ENCODE results near the gene S100A8. TPM values are rescaled to one million over a fixed set of nuclear protein-coding genes. Genes with fewer than 3 reads are reported as not detected.

The S100A8 gene
- 100 to 1,000 TPM in 1 of 2 donors, 1 to 10 TPM in 1; 8.3 to 286 TPM for total RNA-seq
- 1 to 10 TPM; 1.3 to 3.8 TPM for polyA plus RNA-seq (ENCODE audit: insufficient read length in 2 of 2)
- long read RNA-seq, donor 1, partial matches to known transcripts, result 0 of 2 reads
- long read RNA-seq, donor 1, other reads (novel, unspliced or antisense), result 0 of 2 reads
- long read RNA-seq, donor 2, partial matches to known transcripts, result 0 of 2 reads
- long read RNA-seq, donor 2, other reads (novel, unspliced or antisense), result 0 of 2 reads
- long read RNA-seq, donor 3, result 0 reads
- long read RNA-seq, donor 4, transcript S100A8-203 (2 exons, 717 nt), result minor isoform, 14 of 45 reads
- long read RNA-seq, donor 4, transcript S100A8-202 (3 exons, 523 nt), result major isoform, 31 of 45 reads
- long read RNA-seq, donor 4, partial matches to known transcripts, result 0 of 45 reads
- long read RNA-seq, donor 4, other reads (novel, unspliced or antisense), result 0 of 45 reads

DNA sequence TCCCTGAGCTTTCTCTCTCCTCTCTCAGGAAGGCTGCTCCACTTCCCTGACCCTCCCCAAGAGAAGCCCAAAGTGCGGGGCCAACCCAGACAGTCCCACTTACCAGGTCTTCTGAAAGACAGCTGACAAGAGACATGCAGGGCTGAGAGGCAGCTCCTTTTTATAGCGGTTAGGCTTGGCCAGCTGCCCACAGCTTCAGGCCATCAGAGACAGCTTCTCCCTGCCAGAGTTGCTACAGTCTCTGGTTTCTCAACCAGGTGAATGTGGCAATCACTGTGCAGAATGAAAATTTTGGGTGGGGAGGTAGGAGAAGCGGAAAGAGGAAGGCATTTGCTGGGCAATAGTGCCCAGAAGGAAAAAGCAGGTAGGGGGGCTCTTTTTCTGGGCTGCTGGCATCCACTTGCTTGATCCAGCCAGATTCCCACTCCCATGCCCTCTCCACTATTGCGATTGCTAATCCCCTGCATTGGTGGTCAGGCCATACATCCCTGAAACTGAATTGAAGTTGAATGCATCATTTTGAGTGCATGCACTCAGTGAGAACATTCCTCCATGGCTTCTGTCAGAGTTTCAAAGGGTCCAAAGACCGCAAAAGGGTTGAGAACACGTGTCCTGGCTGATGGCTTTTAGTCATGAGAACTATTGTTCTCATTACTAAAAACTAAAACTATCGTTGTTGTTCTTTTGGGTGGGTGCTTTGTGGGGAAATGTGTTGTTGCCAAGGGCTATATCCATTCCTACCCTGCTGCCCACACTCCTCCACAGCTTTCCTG is at the start of gene S100A8:
S100A8 (minus strand) TSS at position 136 of the 773 bp plus-strand sequence. CDS start 538 bp downstream, outside the sequence.
- WGBS (ENCODE audit: insufficient coverage), result 78% methylated on average over 3 of the region's 7 CpGs
- H3K4me3 ChIP-seq (ENCODE audit: low read depth, low read length), result no peak within 1 kb of the TSS
- H3K27me3 ChIP-seq (ENCODE audit: control insufficient read depth, insufficient read depth, low read length), result peaks cover 2% of the 10 kb centered on the region
- H3K27ac ChIP-seq (ENCODE audit: low read depth, low read length), result no peak within 1 kb of the TSS
- DNase-seq (ENCODE audit: low read depth in 4 of 6, low spot score in 6 of 6), result peak in 1 of 6 donors; percentile 2
- H3K36me3 ChIP-seq (ENCODE audit: control insufficient read depth, insufficient read depth, low read length), result no peaks in the 10 kb centered on the region
- H3K4me1 ChIP-seq (ENCODE audit: control insufficient read depth, insufficient read depth, low read length), result no peaks in the 10 kb centered on the region
- no peaks in the 10 kb centered on the region for H3K9me3 ChIP-seq (ENCODE audit: control insufficient read depth, insufficient read depth, low read length)

DNA sequence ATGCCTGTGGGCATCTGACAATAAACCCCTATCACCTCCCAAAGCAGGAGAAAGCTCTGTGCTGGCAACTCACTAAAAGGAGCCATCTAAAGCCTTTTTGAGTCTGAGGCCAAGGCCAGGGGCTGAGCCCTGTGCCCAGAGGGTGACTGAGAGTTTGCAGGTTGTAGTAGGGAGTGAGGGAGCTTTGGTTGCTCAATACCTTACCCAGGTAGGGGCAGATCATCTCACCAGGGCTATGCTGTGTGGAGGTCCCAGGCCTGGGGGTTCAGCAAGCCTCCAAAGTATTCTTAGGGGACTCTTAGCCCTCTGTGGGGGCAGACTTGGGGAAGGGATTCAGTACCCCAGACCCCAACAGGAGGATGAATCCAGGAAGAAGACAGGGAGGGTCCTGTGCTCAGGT is 48.4 kb upstream of the S100A8 start:
- no peak overlapping the region for H3K4me3 ChIP-seq (ENCODE audit: low read depth, low read length)
- no peak overlapping the region for H3K27ac ChIP-seq (ENCODE audit: low read depth, low read length)
- H3K4me1 ChIP-seq (ENCODE audit: control insufficient read depth, insufficient read depth, low read length), result no peaks in the 10 kb centered on the region
- peaks cover 3% of the 10 kb centered on the region for H3K27me3 ChIP-seq (ENCODE audit: control insufficient read depth, insufficient read depth, low read length)
- no peak for DNase-seq (ENCODE audit: low read depth in 4 of 6, low spot score in 6 of 6)
- no peaks in the 10 kb centered on the region for H3K36me3 ChIP-seq (ENCODE audit: control insufficient read depth, insufficient read depth, low read length)
- no peaks in the 10 kb centered on the region for H3K9me3 ChIP-seq (ENCODE audit: control insufficient read depth, insufficient read depth, low read length)

DNA sequence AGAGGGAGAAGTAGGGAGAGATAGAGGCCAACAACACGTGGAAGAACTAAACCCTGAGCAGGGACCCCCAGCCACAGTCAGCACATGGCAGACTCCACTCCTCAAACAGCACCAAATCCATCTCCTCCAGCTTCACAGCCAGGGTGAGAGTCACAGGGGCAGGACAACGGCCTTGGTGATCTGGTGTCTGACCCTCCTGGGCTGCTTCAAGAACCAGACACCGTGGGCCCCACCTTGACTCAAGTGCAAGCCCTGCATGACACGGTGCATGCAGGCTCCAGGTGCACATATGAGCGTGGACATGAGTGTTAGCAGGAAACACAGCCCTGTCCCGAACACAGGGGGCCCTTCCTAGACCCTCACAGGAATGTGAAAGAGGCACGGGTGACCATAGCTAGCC is 47.7 kb upstream of the S100A8 start:
- no peaks in the 10 kb centered on the region for H3K27me3 ChIP-seq (ENCODE audit: control insufficient read depth, insufficient read depth, low read length)
- no peak overlapping the region for H3K4me3 ChIP-seq (ENCODE audit: low read depth, low read length)
- H3K4me1 ChIP-seq (ENCODE audit: control insufficient read depth, insufficient read depth, low read length), result no peaks in the 10 kb centered on the region
- no peaks in the 10 kb centered on the region for H3K36me3 ChIP-seq (ENCODE audit: control insufficient read depth, insufficient read depth, low read length)
- no peak for DNase-seq (ENCODE audit: low read depth in 4 of 6, low spot score in 6 of 6)
- H3K9me3 ChIP-seq (ENCODE audit: control insufficient read depth, insufficient read depth, low read length), result no peaks in the 10 kb centered on the region
- 79% methylated on average over 5 of the region's 7 CpGs for WGBS (ENCODE audit: insufficient coverage)
- H3K27ac ChIP-seq (ENCODE audit: low read depth, low read length), result no peak overlapping the region

DNA sequence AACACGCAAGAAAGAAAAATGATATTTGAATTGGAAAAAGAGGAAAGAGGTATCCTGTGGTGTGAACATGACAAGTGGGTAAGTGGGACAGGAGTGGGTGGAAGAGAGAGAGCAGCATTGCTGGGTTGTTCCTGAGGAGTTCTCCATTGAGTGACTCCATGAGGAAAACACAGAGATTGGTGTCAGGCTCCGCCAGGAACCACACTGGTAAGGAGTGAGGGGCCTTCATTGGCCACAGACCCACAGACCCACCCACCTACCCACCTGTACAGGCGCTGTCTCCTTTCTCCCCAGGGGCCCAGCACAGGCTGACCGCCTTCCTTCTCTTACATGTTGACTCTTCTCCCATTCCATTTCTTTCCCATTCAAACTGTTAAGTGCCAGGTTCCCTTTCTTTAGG is 46.4 kb upstream of the S100A8 start:
- H3K36me3 ChIP-seq (ENCODE audit: control insufficient read depth, insufficient read depth, low read length), result no peaks in the 10 kb centered on the region
- DNase-seq (ENCODE audit: low read depth in 4 of 6, low spot score in 6 of 6), result no peak
- H3K4me3 ChIP-seq (ENCODE audit: low read depth, low read length), result no peak overlapping the region
- 83% methylated on average over 3 of the region's 4 CpGs for WGBS (ENCODE audit: insufficient coverage)
- H3K27me3 ChIP-seq (ENCODE audit: control insufficient read depth, insufficient read depth, low read length), result no peaks in the 10 kb centered on the region
- H3K9me3 ChIP-seq (ENCODE audit: control insufficient read depth, insufficient read depth, low read length), result no peaks in the 10 kb centered on the region
- no peak overlapping the region for H3K27ac ChIP-seq (ENCODE audit: low read depth, low read length)
- H3K4me1 ChIP-seq (ENCODE audit: control insufficient read depth, insufficient read depth, low read length), result no peaks in the 10 kb centered on the region

DNA sequence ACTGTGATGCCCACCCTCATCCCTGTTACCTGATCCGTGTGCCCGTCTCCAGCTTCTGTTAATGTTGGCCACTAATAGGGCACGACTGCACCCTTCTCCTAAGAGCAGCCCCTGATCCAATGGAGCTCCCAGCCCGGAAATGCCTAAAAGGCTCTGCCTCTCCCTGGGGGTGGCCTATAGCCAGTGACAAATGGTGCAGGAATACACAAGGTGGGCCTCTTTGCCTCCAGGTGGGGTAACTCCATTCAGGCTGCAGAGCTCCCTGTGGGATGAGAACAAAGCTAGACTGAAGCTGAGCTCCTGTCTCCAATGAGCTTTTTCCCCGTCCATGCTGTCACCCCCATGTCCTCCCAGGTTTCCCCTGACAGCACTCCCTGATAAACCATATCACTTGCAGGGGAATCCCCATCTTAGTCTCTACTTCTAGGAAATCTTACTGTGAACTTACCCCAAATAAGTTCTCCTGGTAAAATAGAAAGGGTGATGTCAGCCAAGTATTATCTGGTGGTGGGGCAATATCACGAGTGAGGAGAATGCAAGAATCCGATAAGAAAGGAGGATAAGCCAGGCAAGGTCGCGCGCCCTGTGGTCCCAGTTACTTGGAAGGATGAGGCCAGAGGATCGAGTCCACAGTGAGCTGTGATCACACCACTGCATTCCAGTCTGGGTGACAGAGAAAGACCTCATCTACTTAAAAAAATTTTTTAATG is 44.0 kb upstream of the S100A8 start:
- Histone ChIP-seq H3K36me3 (ENCODE audit: control insufficient read depth, insufficient read depth, low read length) (no peaks in the 10 kb centered on the region), H3K9me3 (ENCODE audit: control insufficient read depth, insufficient read depth, low read length) (no peaks in the 10 kb centered on the region), H3K27me3 (ENCODE audit: control insufficient read depth, insufficient read depth, low read length) (no peaks in the 10 kb centered on the region), H3K27ac (ENCODE audit: low read depth, low read length) (no peak overlapping the region), H3K4me1 (ENCODE audit: control insufficient read depth, insufficient read depth, low read length) (no peaks in the 10 kb centered on the region), H3K4me3 (ENCODE audit: low read depth, low read length) (no peak overlapping the region)
- DNase-seq (ENCODE audit: low read depth in 4 of 6, low spot score in 6 of 6), result no peak
- WGBS (ENCODE audit: insufficient coverage), result 83% methylated on average over 11 of the region's 11 CpGs

DNA sequence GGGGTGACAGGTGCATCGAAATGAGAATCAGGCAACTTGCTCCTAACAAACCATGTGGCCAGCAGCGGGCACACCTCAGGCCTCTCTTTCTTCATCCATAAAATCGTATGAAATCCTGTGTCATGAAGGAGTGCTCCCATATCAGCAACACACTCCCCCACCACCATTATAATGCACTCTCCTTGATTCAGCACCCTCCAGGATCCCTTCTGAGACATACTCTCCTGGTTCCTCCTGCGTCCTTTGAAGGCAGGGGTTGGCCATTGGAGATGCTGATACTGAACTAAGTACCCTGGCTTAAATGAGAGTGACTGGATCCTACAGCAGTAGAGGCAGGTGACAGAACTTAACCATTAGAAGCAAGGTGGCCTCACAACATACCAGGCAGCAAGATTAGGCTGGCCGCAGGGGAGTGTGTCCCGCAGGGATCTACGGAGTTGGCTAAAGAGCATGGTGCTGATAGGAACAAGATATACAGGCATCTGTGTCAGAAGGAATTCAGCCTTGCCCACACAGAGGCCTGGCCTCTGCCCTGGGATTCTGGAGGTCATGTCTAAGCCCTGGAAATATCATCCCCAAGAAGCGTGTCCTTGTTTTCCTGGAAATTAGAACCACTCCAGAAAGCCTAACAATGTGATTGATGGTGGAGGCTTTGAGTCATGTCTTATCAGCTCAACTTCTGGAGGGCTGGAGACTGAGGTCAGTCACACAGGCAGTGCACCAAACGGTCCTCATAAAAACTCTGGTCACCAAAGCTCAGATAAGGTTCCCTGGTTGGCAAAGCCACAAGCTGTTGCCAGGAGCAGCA is 42.2 kb upstream of the S100A8 start:
- H3K27me3 ChIP-seq (ENCODE audit: control insufficient read depth, insufficient read depth, low read length), result peaks cover 2% of the 10 kb centered on the region
- H3K4me3 ChIP-seq (ENCODE audit: low read depth, low read length), result no peak overlapping the region
- H3K27ac ChIP-seq (ENCODE audit: low read depth, low read length), result no peak overlapping the region
- H3K9me3 ChIP-seq (ENCODE audit: control insufficient read depth, insufficient read depth, low read length), result no peaks in the 10 kb centered on the region
- H3K36me3 ChIP-seq (ENCODE audit: control insufficient read depth, insufficient read depth, low read length), result no peaks in the 10 kb centered on the region
- peaks cover 1% of the 10 kb centered on the region for H3K4me1 ChIP-seq (ENCODE audit: control insufficient read depth, insufficient read depth, low read length)
- no peak for DNase-seq (ENCODE audit: low read depth in 4 of 6, low spot score in 6 of 6)
- WGBS (ENCODE audit: insufficient coverage), result 84% methylated on average over 7 of the region's 9 CpGs

DNA sequence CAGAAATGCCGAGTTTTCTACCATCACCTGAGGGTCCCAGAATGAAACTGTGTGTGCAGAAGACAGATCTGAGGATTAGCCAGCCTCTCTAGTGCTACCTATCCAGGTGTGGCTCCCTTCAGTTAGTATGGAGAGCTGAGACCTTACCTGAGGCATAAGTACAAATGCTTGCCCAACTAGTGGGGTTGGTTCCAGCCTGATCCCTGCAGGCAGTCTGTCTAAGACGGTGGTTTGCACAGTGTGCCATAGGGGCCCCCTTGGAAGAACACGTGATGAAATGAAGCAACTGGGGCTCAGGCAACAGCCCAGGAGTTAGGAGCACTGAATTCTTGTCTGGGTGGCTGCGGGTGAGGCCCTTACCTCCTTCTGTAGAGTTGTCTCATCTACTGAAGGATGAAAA is 41.1 kb upstream of the S100A8 start:
- H3K4me3 ChIP-seq (ENCODE audit: low read depth, low read length), result no peak overlapping the region
- no peak overlapping the region for H3K27ac ChIP-seq (ENCODE audit: low read depth, low read length)
- H3K9me3 ChIP-seq (ENCODE audit: control insufficient read depth, insufficient read depth, low read length), result no peaks in the 10 kb centered on the region
- no peak for DNase-seq (ENCODE audit: low read depth in 4 of 6, low spot score in 6 of 6)
- no peaks in the 10 kb centered on the region for H3K36me3 ChIP-seq (ENCODE audit: control insufficient read depth, insufficient read depth, low read length)
- H3K27me3 ChIP-seq (ENCODE audit: control insufficient read depth, insufficient read depth, low read length), result peaks cover 2% of the 10 kb centered on the region
- WGBS (ENCODE audit: insufficient coverage), result 76% methylated on average over 3 of the region's 4 CpGs
- peaks cover 2% of the 10 kb centered on the region for H3K4me1 ChIP-seq (ENCODE audit: control insufficient read depth, insufficient read depth, low read length)

DNA sequence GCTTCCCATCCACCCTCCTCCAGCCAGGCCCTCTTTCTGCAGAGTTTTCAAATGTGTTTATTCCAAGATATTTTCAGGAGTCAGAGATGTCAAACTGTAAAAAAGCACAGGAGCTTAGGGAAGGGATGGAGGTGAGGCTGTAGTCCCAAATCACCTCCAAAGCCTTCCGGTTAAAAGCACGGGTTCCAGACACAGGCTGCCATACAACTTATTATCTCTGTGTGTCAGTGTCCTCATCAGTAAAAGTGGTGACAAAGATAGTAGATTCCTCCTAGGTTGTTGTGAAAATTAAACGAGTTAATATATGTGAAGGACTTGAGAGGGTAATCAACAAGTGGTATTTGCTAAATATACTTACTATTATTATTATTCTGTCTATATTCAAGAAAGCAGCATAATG is 40.6 kb upstream of the S100A8 start:
- Histone ChIP-seq H3K9me3 (ENCODE audit: control insufficient read depth, insufficient read depth, low read length) (no peaks in the 10 kb centered on the region), H3K36me3 (ENCODE audit: control insufficient read depth, insufficient read depth, low read length) (no peaks in the 10 kb centered on the region), H3K27ac (ENCODE audit: low read depth, low read length) (no peak overlapping the region), H3K27me3 (ENCODE audit: control insufficient read depth, insufficient read depth, low read length) (peaks cover 2% of the 10 kb centered on the region), H3K4me3 (ENCODE audit: low read depth, low read length) (no peak overlapping the region), H3K4me1 (ENCODE audit: control insufficient read depth, insufficient read depth, low read length) (peaks cover 2% of the 10 kb centered on the region)
- no peak for DNase-seq (ENCODE audit: low read depth in 4 of 6, low spot score in 6 of 6)
- no CpG with 5 or more reads among the region's 3 CpGs for WGBS (ENCODE audit: insufficient coverage)

DNA sequence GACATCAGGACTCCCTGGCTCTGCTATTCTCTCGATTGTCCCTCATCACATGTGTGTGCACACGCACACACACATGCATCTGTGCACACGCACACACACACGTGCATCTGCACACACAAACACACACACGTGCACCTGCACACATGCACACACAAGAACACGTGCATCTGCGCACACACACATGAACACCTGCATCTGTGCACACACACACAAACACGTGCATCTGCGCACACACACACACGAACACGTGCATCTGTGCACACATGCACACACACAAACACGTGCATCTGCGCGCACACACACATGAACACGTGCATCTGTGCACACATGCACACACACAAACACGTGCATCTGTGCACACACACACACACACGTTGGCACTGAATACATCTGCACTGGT is 40.1 kb upstream of the S100A8 start:
- 86% methylated on average over 16 of the region's 17 CpGs for WGBS (ENCODE audit: insufficient coverage)
- DNase-seq (ENCODE audit: low read depth in 4 of 6, low spot score in 6 of 6), result no peak
- H3K27ac ChIP-seq (ENCODE audit: low read depth, low read length), result no peak overlapping the region
- no peak overlapping the region for H3K4me3 ChIP-seq (ENCODE audit: low read depth, low read length)
- no peaks in the 10 kb centered on the region for H3K36me3 ChIP-seq (ENCODE audit: control insufficient read depth, insufficient read depth, low read length)
- H3K4me1 ChIP-seq (ENCODE audit: control insufficient read depth, insufficient read depth, low read length), result peaks cover 2% of the 10 kb centered on the region
- no peaks in the 10 kb centered on the region for H3K9me3 ChIP-seq (ENCODE audit: control insufficient read depth, insufficient read depth, low read length)
- peaks cover 2% of the 10 kb centered on the region for H3K27me3 ChIP-seq (ENCODE audit: control insufficient read depth, insufficient read depth, low read length)

Measured in spinal cord (tissue), 10 donors.